ENCODE results near the gene TRIP11.

The TRIP11 gene

DNA sequence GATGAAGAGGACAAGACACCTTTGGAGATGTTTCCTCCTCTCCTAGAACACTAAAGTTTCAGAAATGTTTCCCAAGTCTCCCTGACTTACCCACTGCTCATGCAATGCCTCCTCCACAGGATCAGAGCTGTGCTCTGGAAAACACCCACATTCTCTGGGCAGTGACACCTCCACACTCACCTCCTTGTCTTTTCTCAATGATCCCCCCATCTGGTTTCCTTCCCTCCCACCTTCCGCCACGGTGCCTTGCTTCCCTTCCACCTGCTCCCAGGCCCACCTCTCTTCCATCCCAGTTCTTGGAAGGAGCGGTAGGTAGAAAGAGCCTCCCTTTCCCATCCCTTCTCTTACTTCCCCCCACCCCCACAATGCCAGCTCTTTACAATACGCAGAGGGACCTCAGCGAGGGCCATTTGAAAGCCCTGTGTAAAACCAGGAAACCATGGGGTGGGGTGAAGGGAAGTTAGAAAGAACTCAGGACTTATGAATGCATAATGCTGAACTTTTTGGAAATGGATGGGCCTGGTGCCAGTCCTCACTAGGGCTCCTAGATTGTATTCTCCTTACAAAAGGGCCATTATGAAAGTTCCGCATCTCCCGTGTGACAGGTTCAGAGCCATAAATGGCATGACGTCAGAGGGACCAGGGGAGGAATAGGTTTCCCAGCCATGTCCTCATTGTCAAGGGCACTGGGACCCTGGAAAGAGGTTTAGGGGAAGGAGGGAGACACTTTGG is 105.1 kb downstream of the TRIP11 start:
- H3K4me3 ChIP-seq (replicated peaks in 1 of 2; ENCODE audit: low read depth in 2 of 2, low read length in 2 of 2), result no peak overlapping the region
- no peak for TF ChIP-seq CTCF (IDR thresholded peaks at IDR 0.05; ENCODE audit: low read depth, low read length)
- DNase-seq (ENCODE audit: low read depth in 2 of 2), result no peak

- H3K4me3 ChIP-seq (replicated peaks in 1 of 2; ENCODE audit: low read depth in 2 of 2, low read length in 2 of 2), result no peak overlapping the region
- no peak for DNase-seq (ENCODE audit: low read depth in 2 of 2)
- TF ChIP-seq CTCF (IDR thresholded peaks at IDR 0.05; ENCODE audit: low read depth, low read length), result no peak
Measured at GRCh38 chr14:91931478-91932088, 108.3 kb downstream of the TRIP11 start.

GRCh38 chr14:91929700-91930099 is 110.2 kb downstream of the TRIP11 start:
- DNase-seq (ENCODE audit: low read depth in 2 of 2), result peak; percentile 43 to 81
- no peak overlapping the region for H3K4me3 ChIP-seq (replicated peaks in 1 of 2; ENCODE audit: low read depth in 2 of 2, low read length in 2 of 2)
- TF ChIP-seq CTCF (IDR thresholded peaks at IDR 0.05; ENCODE audit: low read depth, low read length), result no peak

- peak in 1 of 2 donors; percentile 46 for DNase-seq (ENCODE audit: low read depth in 2 of 2)
- TF ChIP-seq CTCF (IDR thresholded peaks at IDR 0.05; ENCODE audit: low read depth, low read length), result no peak
- H3K4me3 ChIP-seq (replicated peaks in 1 of 2; ENCODE audit: low read depth in 2 of 2, low read length in 2 of 2), result no peak overlapping the region
Measured at GRCh38 chr14:91927800-91928199, 112.1 kb downstream of the TRIP11 start.

DNA sequence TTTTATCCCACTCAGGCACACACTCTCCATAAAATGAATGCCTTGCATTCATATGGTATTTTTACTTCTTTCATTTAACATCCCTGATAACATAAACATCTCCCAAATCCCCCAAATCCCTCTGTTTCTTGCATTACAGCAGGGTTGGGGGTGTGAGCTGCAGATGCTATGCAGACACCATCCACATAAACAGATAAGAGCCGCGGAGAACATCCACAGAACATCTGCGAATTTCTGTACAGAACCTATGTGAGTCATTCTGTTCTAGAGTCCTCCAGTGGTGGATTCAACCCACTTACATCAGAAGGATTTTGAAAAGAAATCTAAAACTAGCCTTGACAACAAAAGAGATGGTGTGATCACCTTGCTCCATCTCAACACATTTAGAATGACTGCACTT is 112.7 kb downstream of the TRIP11 start:
- TF ChIP-seq CTCF (IDR thresholded peaks at IDR 0.05; ENCODE audit: low read depth, low read length), result no peak
- no peak overlapping the region for H3K4me3 ChIP-seq (replicated peaks in 1 of 2; ENCODE audit: low read depth in 2 of 2, low read length in 2 of 2)
- DNase-seq (ENCODE audit: low read depth in 2 of 2), result peak; percentile 22 to 53

DNA sequence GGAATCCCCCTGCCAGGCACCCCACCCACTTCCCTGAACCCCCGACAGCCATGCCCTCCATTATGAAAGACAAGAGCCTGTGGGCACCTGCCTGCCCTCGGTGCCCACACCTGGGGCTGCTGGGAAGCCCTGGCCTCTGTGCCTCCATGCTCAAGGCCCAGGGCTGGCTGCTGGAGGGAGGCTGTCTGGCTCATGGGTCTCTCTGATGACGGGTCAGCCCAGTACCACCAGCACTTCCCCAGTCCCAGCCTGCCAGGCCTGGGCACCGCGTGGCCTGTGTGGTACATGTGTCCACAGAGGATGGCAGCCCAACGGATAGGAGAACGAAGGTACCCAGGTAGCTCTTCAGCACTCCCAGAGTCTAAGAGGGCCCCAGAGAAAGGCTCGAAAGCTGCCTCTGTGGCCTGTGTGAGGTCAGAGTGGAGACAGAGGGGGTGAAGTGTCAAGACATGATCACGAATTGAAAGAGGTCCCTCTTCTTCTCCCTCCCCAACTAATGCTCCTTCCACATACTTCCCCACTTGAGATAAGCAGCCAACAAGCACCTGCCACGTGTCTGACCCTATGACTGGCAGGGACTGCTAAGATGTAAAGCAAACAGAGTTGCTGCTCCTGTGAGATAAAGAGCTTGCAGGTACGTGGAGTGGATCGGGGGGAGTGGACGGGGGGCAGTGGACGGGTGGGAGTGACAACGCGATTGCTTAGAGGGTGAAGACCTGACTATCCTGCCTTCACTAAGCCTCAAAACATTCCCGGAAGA is 113.5 kb downstream of the TRIP11 start:
- no peak for DNase-seq (ENCODE audit: low read depth in 2 of 2)
- H3K4me3 ChIP-seq (replicated peaks in 1 of 2; ENCODE audit: low read depth in 2 of 2, low read length in 2 of 2), result no peak overlapping the region
- TF ChIP-seq CTCF (IDR thresholded peaks at IDR 0.05; ENCODE audit: low read depth, low read length), result no peak
